SK-N-MC (cell line): Measurements from ENCODE around the gene PDK2.

Experiments
- EZH2 ChIP-seq: fragments of 200-600 bp; sonication (generic); IDR thresholded peaks from one replicate; pipeline ENCODE4 v1.6.1; 2017; ENCODE audit warnings: antibody characterized with exemption
- POLR2AphosphoS5 ChIP-seq: IDR thresholded peaks from 2 replicates; pipeline ENCODE4 v1.6.1; 2012; ENCODE audit warnings: mild to moderate bottlenecking, low read depth, low read length, borderline replicate concordance

DNA sequence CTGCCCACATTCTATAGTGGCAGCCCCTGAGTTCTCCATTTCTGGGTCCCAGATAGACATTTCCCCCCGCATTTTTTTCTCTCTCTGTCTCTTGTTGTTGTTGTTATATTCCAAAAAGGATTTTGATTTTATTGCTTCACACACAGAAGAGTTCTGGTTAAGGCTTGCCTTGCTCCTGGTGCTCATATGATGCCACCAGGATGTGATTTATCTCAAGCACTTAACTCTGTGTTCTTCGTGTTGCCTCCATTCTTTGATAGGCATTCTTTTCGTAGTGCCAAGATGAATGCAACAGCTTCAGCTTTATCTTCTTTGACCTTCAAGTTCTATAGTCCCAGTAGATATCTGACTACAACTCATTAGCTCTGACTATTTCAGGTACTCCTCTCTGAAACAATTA, 30.1 kb upstream of the PDK2 start:
- TF ChIP-seq EZH2: no peak
- no peak for TF ChIP-seq POLR2AphosphoS5
